Activated CD4-positive, alpha-beta T cell treated with anti-CD3 and anti-CD28 coated beads for 4 hours (primary cell): Measurements from ENCODE around the gene CXCL14.
"Not testable (repeated sequence)": the region's sequence is repeated elsewhere in the genome, so short reads cannot be mapped to it uniquely, and the experiment has no call there.

Source experiments
- DNase-seq, 2 donors: peaks; one replicate each; pipeline ENCODE4 v3.0.0-alpha.2; 2020

The CXCL14 gene

GRCh38 chr5:135541807-135542502 lies 36.8 kb downstream of the CXCL14 start:
- DNase-seq: no peak

- DNase-seq: no peak
Observed at GRCh38 chr5:135539430-135540005, 39.3 kb downstream of the CXCL14 start.

- no peak for DNase-seq
Observed at GRCh38 chr5:135538261-135538660, 40.5 kb downstream of the CXCL14 start.

GRCh38 chr5:135537745-135538144 lies 41.0 kb downstream of the CXCL14 start:
- DNase-seq: no peak

GRCh38 chr5:135537271-135537670 lies 41.5 kb downstream of the CXCL14 start:
- DNase-seq: no peak

- DNase-seq: no peak
Observed at GRCh38 chr5:135535820-135536801, 42.7 kb downstream of the CXCL14 start, which contains the start of gene NEUROG1. TSS of gene NEUROG1 (minus strand) at chr5:135535964. CDS start at chr5:135535690, 274 bp downstream.

GRCh38 chr5:135535420-135535819 lies 43.4 kb downstream of the CXCL14 start:
- no peak for DNase-seq

- no peak for DNase-seq
Observed at GRCh38 chr5:135534609-135535419, 44.0 kb downstream of the CXCL14 start.

GRCh38 chr5:135533794-135534193 lies 45.0 kb downstream of the CXCL14 start:
- DNase-seq: no peak

- DNase-seq: no peak
Observed at GRCh38 chr5:135533334-135533733, 45.5 kb downstream of the CXCL14 start.

GRCh38 chr5:135529576-135529975 lies 49.2 kb downstream of the CXCL14 start:
- not testable (repeated sequence) for DNase-seq

GRCh38 chr5:135526924-135527323 lies 51.9 kb downstream of the CXCL14 start:
- no peak for DNase-seq

GRCh38 chr5:135521964-135522363 lies 56.8 kb downstream of the CXCL14 start:
- no peak for DNase-seq
